Activated T-helper 2 cell treated with anti-CD3 and anti-CD28 coated beads, Interferon-gamma antibody, Interleukin-2, Interleukin-4, amounts not matched to agents 10 μg/mL and 5 μg/mL and 100 μg/mL, durations not matched to agents 14 hours and 24 hours and 36 hours (primary cell): ENCODE data around the gene SIGLEC14. TPM values are rescaled to one million over a fixed set of nuclear protein-coding genes. Genes with fewer than 3 reads are reported as not detected.
A peak's percentile ranks its signal among the peaks of the same experiment; 100 is the strongest.
"Not testable (repeated sequence)": the region's sequence is repeated elsewhere in the genome, so short reads cannot be mapped to it uniquely, and the experiment has no call there.

ENCODE experiments used
- DNase-seq: peaks from one replicate; pipeline ENCODE4 v3.0.0; 2021; ENCODE audit warnings: low spot score
- H3K27ac Mint-ChIP-seq: one replicate; pipeline ENCODE4 v1.8.0; 2021; ENCODE audit warnings: mixed read lengths
- H3K27me3 Mint-ChIP-seq: one replicate; pipeline ENCODE4 v1.8.0; 2021; ENCODE audit warnings: low read depth, mixed read lengths
- H3K36me3 Mint-ChIP-seq: one replicate; pipeline ENCODE4 v1.8.0; 2021; ENCODE audit warnings: low read depth, mixed read lengths
- H3K4me1 Mint-ChIP-seq: one replicate; pipeline ENCODE4 v1.8.0; 2021; ENCODE audit warnings: low read depth, mixed read lengths
- H3K4me3 Mint-ChIP-seq: one replicate; pipeline ENCODE4 v1.8.0; 2021; ENCODE audit warnings: low read depth, mild to moderate bottlenecking, moderate library complexity, mixed read lengths
- H3K9me3 Mint-ChIP-seq: one replicate; pipeline ENCODE4 v1.8.0; 2021; ENCODE audit warnings: mixed read lengths
- intact Hi-C: fragments of 100-400 bp; cut with micrococcal nuclease; formaldehyde crosslinking; loops from one replicate; pipeline ENCODE4 v1.15.1; 2023
- total RNA-seq: library from RNA; stranded (reverse); gene quantifications from 2 replicates; pipeline ENCODE4 v1.2.3, GENCODE V29; 2022

SIGLEC14 gene, protein sequence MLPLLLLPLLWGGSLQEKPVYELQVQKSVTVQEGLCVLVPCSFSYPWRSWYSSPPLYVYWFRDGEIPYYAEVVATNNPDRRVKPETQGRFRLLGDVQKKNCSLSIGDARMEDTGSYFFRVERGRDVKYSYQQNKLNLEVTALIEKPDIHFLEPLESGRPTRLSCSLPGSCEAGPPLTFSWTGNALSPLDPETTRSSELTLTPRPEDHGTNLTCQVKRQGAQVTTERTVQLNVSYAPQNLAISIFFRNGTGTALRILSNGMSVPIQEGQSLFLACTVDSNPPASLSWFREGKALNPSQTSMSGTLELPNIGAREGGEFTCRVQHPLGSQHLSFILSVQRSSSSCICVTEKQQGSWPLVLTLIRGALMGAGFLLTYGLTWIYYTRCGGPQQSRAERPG
- 0.34 TPM in 1 of 2 replicates, not detected in the other for total RNA-seq

DNA sequence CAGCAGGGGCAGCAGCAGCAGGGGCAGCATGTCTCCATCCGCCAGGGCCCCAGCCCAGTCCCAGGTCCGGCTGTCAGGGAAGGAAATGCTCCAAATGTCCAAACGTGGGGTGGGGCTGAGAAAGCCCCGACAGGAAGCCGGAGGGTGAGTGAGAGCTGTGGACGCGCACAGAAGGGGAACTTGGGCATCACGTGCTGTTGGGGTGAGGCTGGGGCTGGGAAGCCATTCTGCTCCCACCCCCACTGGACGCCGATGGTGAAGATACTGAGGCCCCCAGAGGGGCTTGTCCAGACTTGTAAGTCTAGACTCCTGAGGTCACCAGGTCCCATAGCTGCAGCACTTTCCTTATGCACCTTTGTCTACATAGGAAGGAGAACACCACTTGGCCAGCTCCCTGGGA is at the start of gene SIGLEC14:
SIGLEC14 (minus strand) TSS at position 96 of the 400 bp plus-strand sequence; CDS start at position 30, 66 bp downstream.
- H3K27me3 Mint-ChIP-seq: peaks cover 31% of the 10 kb centered on the region
- intact Hi-C loops, H3K4me3 Mint-ChIP-seq, DNase-seq, H3K36me3 Mint-ChIP-seq, H3K27ac Mint-ChIP-seq, H3K4me1 Mint-ChIP-seq, H3K9me3 Mint-ChIP-seq: not testable (repeated sequence)

DNA sequence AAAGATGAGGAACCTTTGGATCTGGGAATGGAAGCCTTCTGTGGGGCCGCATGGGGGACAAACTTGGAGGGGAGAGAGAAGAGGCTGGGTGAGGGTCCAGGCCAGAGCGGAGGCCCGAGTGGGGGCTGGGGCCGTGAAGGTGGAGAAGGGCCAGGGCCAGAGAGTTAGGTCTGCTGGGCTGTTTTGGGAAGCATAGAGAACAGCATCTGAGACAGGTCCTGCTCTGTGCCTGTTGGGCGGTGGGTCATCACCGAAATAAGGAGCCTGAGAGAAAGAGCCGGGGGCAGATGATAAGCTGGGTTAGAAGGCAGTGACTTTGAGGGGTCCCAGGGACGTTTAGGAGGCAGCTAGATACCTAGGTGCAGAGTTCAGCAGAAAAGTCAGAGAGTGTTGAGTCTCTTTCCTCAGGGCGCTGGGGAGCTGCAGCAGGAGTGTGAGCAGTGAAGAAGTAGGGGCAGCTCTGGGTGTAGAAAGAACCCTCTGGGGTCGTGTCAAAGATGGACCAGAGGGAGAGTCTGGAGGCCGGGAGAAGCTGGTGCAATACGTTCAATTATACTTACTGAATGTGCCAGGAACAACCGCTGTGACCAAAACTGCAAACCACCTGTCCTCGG is 49.2 kb upstream of the SIGLEC14 start:
- Mint-ChIP-seq H3K27ac (no peak overlapping the region), H3K9me3 (no peaks in the 10 kb centered on the region), H3K4me3 (no peak overlapping the region), H3K27me3 (no peaks in the 10 kb centered on the region), H3K4me1 (no peaks in the 10 kb centered on the region), H3K36me3 (no peaks in the 10 kb centered on the region)
- intact Hi-C loops: no loop called here
- DNase-seq: no peak

DNA sequence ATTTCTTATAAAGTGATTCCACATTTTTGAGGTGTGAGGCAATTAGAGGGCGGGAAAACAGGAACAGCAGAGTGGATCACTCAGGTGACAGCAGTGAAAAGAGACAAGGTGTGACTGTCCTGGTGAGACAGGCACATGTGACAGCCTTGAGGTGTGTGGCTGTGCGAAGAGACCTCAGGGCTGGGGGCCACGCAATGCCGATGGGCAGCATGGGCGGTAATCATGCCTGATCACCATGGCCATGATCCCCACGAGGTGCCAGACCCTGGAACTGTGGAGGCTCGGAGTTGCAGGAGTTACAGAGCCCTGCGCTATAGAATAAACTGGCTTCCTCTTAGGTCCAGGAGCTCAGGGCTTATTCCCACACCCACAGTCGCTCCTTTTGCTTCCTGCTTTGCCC is 48.5 kb upstream of the SIGLEC14 start:
- intact Hi-C loops: no loop called here
- Mint-ChIP-seq H3K27ac (no peak overlapping the region), H3K36me3 (no peaks in the 10 kb centered on the region), H3K4me3 (no peak overlapping the region), H3K4me1 (peaks cover 1% of the 10 kb centered on the region), H3K27me3 (no peaks in the 10 kb centered on the region), H3K9me3 (no peaks in the 10 kb centered on the region)
- DNase-seq: no peak

DNA sequence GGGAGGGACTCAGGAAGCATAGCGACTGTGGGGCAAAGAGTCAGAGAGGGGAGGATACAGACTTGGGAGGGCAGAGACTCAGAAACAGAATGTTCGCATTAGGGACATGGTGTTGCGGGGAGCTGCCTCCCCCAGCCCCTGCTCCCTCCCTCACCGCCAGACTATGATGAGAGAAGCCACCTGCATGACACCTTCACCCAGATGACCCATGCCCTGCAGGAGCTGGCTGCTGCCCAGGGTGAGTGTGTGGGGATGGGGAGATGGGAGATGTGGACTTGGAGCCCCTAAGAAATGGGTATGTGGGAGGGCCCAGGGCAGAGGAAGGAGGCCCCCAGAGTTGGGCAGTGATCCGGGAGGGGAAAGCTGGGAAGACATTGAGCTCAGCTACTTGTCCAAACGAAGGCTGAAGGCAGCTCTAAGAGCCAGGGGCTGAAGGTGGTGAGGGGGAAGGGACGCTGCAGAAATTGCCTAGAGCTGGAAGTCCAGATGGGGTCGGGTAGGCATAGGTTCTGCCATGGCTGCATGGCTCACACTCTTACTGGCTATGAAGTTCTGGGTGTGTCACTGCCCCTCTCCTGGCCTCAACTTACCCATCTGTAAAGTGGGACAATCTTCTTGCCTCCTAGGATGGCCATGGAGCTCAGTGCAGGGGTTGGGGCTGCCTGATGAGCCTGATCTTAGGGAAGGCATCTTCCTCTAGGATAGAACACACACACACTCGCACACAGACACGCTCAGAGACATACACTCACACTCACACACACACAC is 47.9 kb upstream of the SIGLEC14 start:
- Mint-ChIP-seq H3K27me3 (no peaks in the 10 kb centered on the region), H3K4me3 (no peak overlapping the region), H3K27ac (no peak overlapping the region), H3K36me3 (no peaks in the 10 kb centered on the region), H3K9me3 (no peaks in the 10 kb centered on the region), H3K4me1 (peaks cover 3% of the 10 kb centered on the region)
- intact Hi-C loops: no loop called here
- no peak for DNase-seq

DNA sequence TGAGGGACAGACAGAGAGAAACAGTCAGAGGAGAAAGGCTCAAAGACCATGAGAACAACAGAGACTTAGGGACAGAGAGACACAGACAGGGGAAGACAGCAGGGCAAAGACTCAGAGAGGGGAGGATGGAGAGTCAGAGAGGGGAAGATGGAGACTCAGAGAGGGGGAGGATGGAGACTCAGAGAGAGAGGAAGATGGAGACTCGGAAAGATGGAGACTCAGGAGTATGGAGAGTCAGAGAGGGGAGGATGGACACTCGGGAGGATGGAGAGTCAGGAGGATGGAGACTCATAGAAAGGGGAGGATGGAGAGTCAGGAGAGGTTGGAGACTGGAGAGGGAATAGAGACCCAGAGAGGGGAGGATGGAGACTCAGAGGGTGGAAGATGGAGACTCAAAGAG is 47.2 kb upstream of the SIGLEC14 start:
- intact Hi-C loops: no loop called here
- no peak for DNase-seq
- peaks cover 3% of the 10 kb centered on the region for H3K4me1 Mint-ChIP-seq
- H3K27me3 Mint-ChIP-seq: no peaks in the 10 kb centered on the region
- H3K36me3 Mint-ChIP-seq: no peaks in the 10 kb centered on the region
- no peaks in the 10 kb centered on the region for H3K9me3 Mint-ChIP-seq
- H3K27ac Mint-ChIP-seq: no peak overlapping the region
- no peak overlapping the region for H3K4me3 Mint-ChIP-seq

DNA sequence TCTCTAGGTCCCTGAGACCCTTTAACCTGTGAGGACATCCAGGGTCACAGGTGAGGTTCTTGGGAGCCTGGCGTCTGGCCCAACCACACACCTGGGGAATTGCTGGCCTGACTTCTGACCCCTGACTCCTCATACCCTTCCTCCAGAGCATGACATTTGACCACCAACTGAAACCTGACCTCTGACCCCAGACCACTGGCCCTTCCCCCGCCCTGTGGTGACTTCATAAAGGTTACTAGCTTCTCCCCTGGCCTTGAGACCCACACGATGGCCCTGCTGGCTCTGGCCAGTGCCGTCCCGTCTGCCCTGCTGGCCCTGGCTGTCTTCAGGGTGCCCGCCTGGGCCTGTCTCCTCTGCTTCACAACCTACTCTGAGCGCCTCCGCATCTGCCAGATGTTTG is 46.6 kb upstream of the SIGLEC14 start, which contains the start of gene SPACA6:
SPACA6 (plus strand) TSS at position 71 of the 400 bp plus-strand sequence; CDS start at position 268, 197 bp downstream.
- intact Hi-C loops: no loop called here
- Mint-ChIP-seq H3K27ac (no peak within 1 kb of the TSS), H3K36me3 (peaks cover 3% of the 10 kb centered on the region), H3K9me3 (no peaks in the 10 kb centered on the region), H3K4me1 (peaks cover 6% of the 10 kb centered on the region), H3K4me3 (peak within 1 kb of the TSS; percentile 19), H3K27me3 (peaks cover 5% of the 10 kb centered on the region)
- no peak for DNase-seq

DNA sequence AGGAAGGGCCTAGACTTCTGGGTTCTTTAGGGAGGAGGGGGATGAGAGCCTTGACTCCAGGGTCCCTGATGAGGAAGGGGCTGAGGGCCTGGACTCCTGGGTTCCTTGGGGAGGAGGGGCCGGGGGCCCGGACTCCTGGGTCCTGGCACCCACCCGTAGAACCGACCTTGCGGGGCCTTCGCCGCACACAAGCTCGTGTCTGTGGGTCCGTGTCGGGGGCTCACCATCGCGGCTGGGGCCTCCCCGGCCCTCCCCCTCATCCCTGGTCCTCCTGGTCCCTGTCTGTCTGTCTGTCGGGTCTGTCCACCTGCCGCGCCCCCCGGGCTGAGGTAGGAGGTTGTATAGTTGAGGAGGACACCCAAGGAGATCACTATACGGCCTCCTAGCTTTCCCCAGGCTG is 45.8 kb upstream of the SIGLEC14 start:
- Mint-ChIP-seq H3K4me1 (peaks cover 6% of the 10 kb centered on the region), H3K27me3 (peaks cover 13% of the 10 kb centered on the region), H3K9me3 (no peaks in the 10 kb centered on the region), H3K27ac (no peak overlapping the region), H3K36me3 (peaks cover 3% of the 10 kb centered on the region), H3K4me3 (no peak overlapping the region)
- intact Hi-C loops: no loop called here
- no peak for DNase-seq

DNA sequence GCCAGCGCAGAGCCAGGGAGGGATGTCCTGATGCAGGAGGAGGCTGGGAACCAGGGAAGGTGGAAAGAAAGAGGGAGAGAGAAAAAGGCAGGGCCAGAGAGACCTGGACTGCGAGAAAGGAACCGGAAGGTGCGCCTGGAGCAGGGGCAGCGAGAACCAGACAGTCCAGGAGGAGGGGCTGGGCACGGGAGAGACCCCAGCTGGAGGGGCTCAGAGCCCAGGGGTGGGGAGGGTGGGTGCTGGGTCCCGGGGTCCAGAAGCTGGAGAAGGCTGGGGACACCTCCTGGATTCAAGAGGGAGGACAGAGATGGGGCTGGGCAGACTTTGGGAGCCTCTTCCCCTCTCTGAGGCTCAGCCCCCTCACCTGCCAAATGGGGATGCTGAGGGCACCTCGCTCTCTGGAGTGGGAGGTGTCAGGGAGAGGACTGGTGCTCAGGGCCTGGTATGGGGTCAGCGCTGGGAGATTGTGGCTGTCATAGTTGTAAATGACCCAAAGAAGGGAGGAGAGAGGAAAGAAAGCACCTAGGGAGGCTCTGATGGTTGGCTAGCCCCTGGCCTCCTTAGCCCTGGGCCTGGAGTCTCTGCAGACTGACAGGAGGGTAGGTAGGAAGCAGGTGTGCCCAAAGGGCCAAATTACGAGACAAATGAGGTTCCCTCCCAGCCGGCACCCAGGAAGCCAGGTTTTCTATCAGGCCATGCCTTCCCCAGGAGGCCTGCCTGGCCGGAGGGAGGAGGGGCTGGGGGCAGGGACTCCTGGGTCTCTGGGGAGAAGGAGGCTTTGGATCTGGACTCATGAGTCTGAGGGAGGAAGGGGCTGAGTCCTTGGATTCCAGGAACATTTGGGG is 45.2 kb upstream of the SIGLEC14 start:
- Mint-ChIP-seq H3K36me3 (peaks cover 3% of the 10 kb centered on the region), H3K27me3 (peaks cover 16% of the 10 kb centered on the region), H3K27ac (peak overlapping the region; percentile 19), H3K9me3 (no peaks in the 10 kb centered on the region), H3K4me3 (peak overlapping the region; percentile 42), H3K4me1 (peaks cover 6% of the 10 kb centered on the region)
- intact Hi-C loops: no loop called here
- DNase-seq: no peak

DNA sequence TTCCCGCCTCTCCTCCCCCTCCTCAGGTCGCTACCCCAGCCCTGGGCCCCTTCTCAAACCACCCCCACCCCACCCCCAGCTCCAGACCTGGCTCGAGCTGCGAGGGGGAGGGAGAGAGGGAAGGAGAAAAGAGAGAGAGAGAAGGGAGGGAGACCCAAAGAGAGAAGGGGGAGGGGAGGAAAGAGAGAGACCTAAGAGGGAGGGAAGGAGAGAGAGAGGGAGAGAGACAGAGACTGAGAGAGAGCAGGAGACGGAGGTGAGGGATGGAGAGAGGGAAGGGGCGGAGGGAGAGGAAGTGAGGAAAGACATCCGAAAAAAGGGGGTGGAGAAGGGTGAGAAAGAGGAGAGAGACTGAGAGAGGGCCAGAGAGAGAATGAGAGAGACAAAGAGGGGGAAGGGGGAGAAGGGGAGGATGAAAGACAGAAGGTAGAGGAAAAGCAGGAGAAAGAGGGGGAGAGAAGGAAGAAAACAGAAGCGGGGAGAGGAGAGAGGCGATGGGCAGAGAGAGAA is 44.5 kb upstream of the SIGLEC14 start:
- peak overlapping the region; percentile 42 for H3K4me3 Mint-ChIP-seq
- H3K9me3 Mint-ChIP-seq: no peaks in the 10 kb centered on the region
- H3K27ac Mint-ChIP-seq: peak overlapping the region; percentile 19
- no peak for DNase-seq
- peaks cover 3% of the 10 kb centered on the region for H3K36me3 Mint-ChIP-seq
- H3K27me3 Mint-ChIP-seq: peaks cover 16% of the 10 kb centered on the region
- peaks cover 6% of the 10 kb centered on the region for H3K4me1 Mint-ChIP-seq
- intact Hi-C loops: no loop called here

DNA sequence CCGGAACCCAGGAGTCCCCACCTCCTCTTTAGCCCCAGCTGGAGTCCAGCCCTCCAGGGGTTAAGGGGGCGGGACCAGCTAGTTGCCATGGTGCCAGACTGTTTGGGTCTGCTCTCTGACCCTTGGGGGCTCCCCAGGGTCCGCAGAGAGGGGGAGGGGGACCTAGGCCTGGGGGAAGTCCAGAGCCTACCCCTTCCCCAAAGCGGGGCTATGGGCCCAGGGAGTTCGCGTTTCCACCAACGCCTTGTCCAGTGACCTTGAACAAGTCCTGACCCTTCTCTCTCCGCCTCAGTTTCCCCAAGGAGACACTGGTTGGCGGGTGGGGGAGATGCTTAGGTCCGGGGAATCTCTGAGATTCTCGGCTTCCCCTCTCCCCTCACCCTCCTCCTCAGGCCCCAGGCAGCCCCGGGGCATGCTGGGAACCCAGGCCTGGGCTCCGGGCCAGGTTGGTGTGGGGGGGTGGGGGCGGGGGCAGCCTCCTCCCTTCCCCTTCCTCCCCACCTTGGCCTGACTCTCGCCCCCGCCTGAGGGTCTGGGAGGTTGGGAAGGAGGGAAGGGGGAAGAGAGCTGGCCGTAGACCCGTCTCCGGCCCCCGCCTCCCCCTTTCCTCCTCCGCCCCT is 43.9 kb upstream of the SIGLEC14 start:
- DNase-seq: peak; percentile 39
- peaks cover 6% of the 10 kb centered on the region for H3K4me1 Mint-ChIP-seq
- intact Hi-C loops: no loop called here
- peak overlapping the region; percentile 84 for H3K4me3 Mint-ChIP-seq
- H3K27me3 Mint-ChIP-seq: peaks cover 16% of the 10 kb centered on the region
- H3K27ac Mint-ChIP-seq: peak overlapping the region; percentile 66
- H3K9me3 Mint-ChIP-seq: peaks cover 5% of the 10 kb centered on the region
- peaks cover 3% of the 10 kb centered on the region for H3K36me3 Mint-ChIP-seq

DNA sequence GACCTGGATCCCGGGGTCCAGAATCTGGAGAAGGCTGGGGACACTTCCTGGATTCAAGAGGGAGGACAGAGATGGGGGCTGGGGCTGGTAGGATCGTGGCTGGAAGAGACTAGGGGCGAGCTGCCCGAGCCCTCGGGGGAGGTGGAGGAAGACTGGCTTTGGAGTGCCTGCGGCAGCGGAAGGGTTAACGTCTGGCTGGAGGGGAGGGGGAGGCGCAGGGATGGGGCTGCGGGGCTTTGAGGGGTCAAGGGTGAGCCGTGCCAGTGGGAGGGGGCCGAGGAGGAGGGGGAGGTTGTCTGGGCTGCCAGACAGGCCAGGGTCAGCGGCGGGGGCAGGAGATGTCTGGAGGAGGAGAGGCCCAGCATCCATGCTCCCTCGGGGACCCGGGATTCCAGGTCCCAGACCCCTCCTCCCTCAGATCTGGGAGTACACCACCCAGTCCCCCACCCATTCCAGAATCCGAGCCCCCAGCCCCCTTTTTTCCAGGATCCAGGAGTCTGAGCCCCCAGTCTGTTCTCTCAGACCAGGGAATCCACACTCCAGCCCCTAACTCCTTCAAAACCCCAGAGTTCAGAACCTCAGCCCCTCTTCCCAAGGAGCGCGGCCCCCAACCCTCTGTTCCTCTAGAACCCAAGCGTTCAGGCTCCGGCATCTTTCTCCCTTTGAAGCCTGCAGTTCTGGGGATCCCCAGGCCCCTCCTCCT is 43.3 kb upstream of the SIGLEC14 start:
- Mint-ChIP-seq H3K27ac (peak overlapping the region; percentile 66), H3K4me1 (peaks cover 6% of the 10 kb centered on the region), H3K4me3 (peak overlapping the region; percentile 84), H3K27me3 (peaks cover 16% of the 10 kb centered on the region), H3K9me3 (peaks cover 8% of the 10 kb centered on the region), H3K36me3 (peaks cover 3% of the 10 kb centered on the region)
- intact Hi-C loops: no loop called here
- no peak for DNase-seq
